A549 treated with RU486 at 1 μM for 4 hours (cell line): Measurements from ENCODE around the gene PPEF1. TPM values are rescaled to one million over a fixed set of nuclear protein-coding genes. Genes with fewer than 3 reads are reported as not detected.

Experiments used
- total RNA-seq: library from RNA; stranded (reverse); fragments of 200-300 nt; extraction: Qiagen RNA extraction; gene quantifications from 5 replicates; pipeline ENCODE4 v1.2.3, GENCODE V29; 2022; ENCODE audit warnings: low read depth

Gene PPEF1, protein sequence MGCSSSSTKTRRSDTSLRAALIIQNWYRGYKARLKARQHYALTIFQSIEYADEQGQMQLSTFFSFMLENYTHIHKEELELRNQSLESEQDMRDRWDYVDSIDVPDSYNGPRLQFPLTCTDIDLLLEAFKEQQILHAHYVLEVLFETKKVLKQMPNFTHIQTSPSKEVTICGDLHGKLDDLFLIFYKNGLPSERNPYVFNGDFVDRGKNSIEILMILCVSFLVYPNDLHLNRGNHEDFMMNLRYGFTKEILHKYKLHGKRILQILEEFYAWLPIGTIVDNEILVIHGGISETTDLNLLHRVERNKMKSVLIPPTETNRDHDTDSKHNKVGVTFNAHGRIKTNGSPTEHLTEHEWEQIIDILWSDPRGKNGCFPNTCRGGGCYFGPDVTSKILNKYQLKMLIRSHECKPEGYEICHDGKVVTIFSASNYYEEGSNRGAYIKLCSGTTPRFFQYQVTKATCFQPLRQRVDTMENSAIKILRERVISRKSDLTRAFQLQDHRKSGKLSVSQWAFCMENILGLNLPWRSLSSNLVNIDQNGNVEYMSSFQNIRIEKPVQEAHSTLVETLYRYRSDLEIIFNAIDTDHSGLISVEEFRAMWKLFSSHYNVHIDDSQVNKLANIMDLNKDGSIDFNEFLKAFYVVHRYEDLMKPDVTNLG
- total RNA-seq, result 0.54 to 1.3 TPM (median 1.1 TPM) in 5 replicates

DNA sequence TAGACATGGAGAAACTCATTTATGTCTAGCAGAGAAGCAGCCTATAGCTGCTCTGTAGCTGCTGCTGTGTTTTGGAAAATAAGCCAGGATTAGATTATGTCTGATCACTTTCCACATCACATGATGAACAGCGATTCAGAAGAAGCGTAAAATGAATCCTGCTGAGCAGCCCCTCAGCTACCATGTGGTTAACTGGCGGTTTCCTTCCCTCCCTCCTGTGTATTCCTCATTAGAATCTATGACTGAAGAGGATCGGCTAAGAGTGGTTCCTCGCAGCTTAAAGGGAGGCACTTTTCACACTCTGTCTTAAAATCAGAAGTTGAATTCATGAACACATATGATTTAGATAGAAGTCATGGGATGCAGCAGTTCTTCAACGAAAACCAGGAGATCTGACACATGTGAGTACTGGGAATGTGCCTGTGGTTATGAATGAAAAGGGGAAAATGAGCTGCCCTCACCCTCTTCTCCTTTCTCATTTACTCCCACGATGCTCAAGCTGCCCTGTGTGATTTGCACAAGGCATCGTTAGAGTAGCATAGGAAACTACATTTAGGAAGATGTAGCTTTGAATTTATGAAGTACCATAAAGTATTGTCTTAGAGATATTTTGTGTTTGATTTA is at the start of gene PPEF1:
Gene PPEF1, plus strand, starts transcription at position 220 of the 624 bp plus-strand sequence. Its CDS starts 136 bp downstream, at position 356.

DNA sequence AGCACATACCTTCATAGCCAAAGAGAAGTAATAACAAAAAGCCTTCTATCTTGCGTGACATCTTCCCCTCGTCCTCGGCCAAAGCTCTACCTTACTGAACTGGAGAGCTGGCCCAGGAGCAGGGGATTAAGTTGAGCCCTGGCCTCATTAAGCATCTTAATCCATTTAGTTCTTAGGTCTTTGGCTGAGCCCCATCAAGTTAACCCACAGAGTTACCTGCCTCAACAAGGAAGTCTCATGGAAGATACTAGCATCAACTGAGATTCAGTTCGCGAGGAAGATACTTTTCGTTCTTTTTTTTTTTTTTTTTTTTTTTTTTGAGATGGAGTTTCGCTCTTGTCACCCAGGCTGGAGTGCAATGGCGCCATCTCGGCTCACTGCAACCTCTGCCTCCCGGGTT is 35.4 kb upstream of the PPEF1 start, which contains the start of gene RS1:
Gene RS1, minus strand, starts transcription at position 101 of the 400 bp plus-strand sequence. Its CDS starts 40 bp downstream, at position 61.

Other genes starting within 250 kb of the PPEF1 start
- not detected in 5 replicates for gene RS1, start 35.5 kb upstream of the PPEF1 start, total RNA-seq